Choroid plexus epithelial cell (primary cell): ENCODE measurements around the gene HBM.
"Not testable (repeated sequence)": the region's sequence is repeated elsewhere in the genome, so short reads cannot be mapped to it uniquely, and the experiment has no call there.

ENCODE experiments used
- DNase-seq: peaks from one replicate; pipeline ENCODE4 v3.0.0-alpha.2; 2010; ENCODE audit warnings: low read depth
- H3K4me3 ChIP-seq: 2 replicates; pipeline ENCODE4 v1.5.1; 2011; ENCODE audit warnings: low read depth, mild to moderate bottlenecking, control low read depth, low read length, moderate library complexity
- CTCF ChIP-seq: conservative IDR thresholded peaks from 2 replicates; pipeline ENCODE4 v1.5.1; 2011; ENCODE audit warnings: low read depth, mild to moderate bottlenecking, control low read depth, inconsistent platforms, low read length, moderate library complexity

HBM gene

GRCh38 chr16:166375-167121, 770 bp downstream of the HBM start:
- no peak for DNase-seq
- TF ChIP-seq CTCF: no peak
- no peak overlapping the region for H3K4me3 ChIP-seq

GRCh38 chr16:167122-167690, 1.4 kb downstream of the HBM start:
- no peak overlapping the region for H3K4me3 ChIP-seq
- TF ChIP-seq CTCF: no peak
- no peak for DNase-seq

GRCh38 chr16:168424-168823, 2.6 kb downstream of the HBM start:
- no peak for TF ChIP-seq CTCF
- no peak for DNase-seq
- H3K4me3 ChIP-seq: no peak overlapping the region

GRCh38 chr16:169014-169413, 3.2 kb downstream of the HBM start:
- no peak for TF ChIP-seq CTCF
- H3K4me3 ChIP-seq: no peak overlapping the region
- no peak for DNase-seq

GRCh38 chr16:170088-170507, 4.3 kb downstream of the HBM start:
- not testable (repeated sequence) for H3K4me3 ChIP-seq
- DNase-seq: peak; percentile 52

- no peak for TF ChIP-seq CTCF
- H3K4me3 ChIP-seq: no peak overlapping the region
- DNase-seq: no peak
Observed at GRCh38 chr16:170788-171187, 5.0 kb downstream of the HBM start.

- DNase-seq, H3K4me3 ChIP-seq: not testable (repeated sequence)
Observed at GRCh38 chr16:172374-172941, 6.7 kb downstream of the HBM start, which contains the start of gene HBA2. Gene HBA2, plus strand, starts transcription at chr16:172876. Its CDS starts 37 bp downstream, at chr16:172913.

- H3K4me3 ChIP-seq: not testable (repeated sequence)
Observed at GRCh38 chr16:173211-173854, 7.6 kb downstream of the HBM start.

GRCh38 chr16:173928-174769, 8.4 kb downstream of the HBM start:
- H3K4me3 ChIP-seq: not testable (repeated sequence)
- DNase-seq: peak; percentile 45

More at GRCh38 chr16:173211-173854, 7.6 kb downstream of the HBM start:
- not testable (repeated sequence) for DNase-seq
